ENCODE results near the gene UBAC1.
"Not testable (repeated sequence)": the region's sequence is repeated elsewhere in the genome, so short reads cannot be mapped to it uniquely, and the experiment has no call there.

UBAC1 gene

DNA sequence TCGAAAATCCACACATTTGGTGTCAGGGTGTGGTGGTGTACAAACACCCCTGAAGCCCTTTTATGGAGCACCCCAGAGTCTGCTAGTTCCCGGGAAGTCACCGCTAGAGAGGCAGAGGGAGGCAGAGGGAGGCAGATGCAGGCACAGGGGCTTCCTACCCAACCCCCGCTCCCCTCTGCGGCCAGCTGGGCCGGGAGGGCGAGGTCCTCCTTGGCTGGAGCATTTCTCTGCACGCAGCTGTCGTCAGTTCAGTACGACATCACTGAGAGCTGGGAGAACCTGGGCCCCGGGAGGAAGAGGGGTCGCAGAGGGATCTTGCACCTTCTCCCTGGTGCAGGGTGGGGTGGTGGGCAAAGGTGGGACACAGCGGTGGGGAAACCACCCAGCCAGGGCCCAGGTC, 15.8 kb upstream of the UBAC1 start:
- no peak for DNase-seq

DNA sequence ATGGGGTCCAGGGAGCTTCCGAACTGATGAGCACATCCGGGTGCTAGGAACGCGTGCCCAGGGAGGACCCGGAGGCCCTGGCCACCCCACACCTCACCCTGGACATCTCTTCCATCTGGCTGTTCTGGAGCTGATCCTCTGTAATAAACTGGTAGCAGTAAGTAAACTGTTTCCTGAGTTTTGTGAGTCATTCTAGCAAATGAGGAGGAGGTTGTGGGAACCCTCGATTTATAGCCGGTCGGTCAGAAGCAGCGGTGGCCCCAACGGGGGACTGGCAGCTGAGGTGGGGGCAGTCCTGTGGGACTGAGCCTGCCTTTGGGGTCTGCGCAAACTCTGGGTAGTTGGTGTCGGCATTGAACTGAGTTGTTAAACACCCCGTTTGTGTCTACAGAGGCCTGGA, 15.4 kb upstream of the UBAC1 start:
- no peak for DNase-seq

DNA sequence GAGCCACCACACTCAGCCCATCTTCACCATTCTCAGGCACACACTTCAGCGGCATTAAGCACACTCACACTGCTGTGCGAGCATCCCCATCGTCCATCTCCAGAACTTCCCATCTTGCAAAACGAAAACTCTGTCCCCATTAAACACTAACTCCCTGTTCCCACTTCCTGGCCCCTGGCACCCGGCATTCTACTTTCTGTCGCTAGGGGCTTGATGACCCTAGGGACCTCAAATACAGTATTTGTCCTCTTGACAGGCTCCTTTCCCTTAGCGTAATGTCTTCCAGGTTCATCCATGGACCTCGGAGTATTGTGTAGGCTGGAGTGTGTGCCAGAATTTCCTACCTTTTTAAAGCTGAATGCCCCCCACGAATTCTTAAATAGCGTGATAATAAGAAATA, 14.7 kb upstream of the UBAC1 start:
- no peak for DNase-seq

DNA sequence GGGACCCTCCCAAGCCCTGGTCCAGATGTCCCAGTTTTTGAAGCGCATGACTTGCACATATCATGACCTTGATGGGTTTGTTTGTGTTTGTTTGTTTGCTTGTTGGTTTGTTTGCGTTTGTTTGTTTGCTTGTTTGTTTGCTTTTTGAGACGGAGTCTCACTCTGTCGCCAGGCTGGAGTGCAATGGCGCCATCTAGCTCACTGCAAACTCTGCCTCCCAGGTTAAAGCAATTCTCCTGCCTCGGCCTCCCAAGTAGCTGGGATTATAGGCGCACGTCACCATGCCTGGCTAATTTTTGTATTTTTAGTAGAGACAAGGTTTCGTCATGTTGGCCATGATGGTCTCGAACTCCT, 13.0 kb upstream of the UBAC1 start:
- DNase-seq = no peak

DNA sequence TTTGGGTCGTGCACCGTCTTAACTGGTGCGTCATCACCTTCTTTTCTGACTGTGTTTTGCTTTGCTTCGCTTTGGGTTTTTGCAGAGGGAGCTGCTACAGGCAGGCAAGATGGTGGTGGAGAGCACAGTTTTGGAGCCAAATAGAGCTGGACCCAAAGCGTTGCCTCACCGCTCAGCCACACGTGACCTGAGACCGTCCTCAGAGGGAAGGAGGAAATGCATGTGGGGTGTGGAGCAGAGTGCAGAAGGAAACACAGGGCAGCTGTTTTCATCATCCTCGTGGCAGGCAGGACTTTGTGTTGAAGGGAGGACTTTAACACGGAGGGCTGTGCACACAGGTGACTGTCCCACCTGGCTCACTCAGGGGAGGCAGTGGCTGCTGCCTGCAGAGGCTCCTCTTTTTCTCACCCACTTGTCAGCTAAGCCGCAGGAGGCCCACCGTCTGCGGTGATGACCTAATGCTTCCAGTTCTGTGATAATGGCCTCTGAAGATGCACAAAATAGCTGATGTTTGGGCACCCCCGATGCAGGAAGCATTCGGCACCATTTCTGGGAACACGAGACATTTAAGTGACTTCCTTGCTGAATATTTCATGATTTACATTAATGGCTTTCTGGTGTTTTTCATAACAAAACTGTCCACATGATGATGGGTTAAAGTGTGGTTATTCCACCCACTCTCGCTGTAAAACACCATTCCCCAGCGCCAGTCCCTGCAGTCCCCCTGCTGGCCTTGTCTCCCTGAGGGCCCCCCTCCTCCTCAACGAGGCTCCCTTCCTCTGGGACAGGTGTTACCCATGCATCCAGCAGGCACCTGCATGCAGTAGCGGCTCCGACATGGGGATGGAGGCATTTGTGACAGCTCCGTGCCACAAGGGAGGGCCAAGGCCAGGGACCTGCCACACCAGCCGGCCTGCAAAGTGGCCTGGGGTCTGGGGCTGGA, 12.4 kb upstream of the UBAC1 start:
- DNase-seq = no peak

DNA sequence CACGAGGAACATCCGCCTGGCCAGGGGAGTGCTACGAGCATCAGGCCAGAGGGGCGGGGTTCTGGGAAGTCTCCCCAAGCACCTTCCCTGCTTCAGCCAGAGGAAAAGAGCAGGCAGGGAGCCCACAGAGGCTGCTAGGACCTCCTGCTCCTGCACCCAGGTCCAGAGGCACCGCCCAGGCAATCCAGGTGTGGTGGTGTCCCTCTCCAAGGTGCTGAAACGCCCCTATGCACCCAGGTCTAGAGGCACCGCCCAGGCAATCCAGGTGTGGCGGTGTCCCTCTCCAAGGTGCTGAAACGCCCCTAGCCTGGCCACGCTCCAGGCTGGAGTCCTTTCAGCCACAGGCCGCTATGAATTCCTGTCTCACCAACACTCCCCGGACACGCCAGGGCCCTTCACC, 10.7 kb upstream of the UBAC1 start:
- DNase-seq = peak; percentile 78

DNA sequence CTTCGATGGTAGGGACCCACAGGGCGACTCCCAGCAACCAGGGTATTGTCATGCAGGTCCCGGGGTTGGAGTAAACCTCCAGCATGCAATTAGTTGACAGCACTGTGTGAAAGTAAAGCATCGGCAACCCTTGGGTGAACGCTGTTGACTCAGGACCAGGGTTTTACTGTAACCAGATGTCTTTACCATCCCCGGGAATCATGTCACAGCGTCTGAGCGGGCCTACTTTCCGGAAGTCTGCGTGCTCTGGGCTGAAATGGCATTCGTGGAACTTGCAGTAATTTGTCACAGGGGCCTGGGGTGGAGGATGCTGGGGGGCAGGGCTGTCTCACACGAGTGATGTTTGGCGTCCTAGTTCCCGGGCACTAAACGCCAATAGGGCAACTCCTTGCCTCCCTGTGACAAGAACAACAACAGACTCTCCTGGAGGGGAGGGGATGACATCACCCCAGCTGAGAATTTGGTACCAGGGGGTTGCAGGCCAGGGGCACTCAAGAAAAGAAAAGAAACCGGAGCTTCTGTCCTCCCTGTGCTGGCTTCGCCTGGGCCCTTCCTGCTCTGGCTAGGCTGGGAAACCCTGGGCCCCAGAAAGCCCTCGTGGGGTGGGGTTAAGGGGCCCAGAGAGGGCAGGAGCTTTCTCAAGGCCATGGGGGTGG, 10.1 kb upstream of the UBAC1 start:
- DNase-seq = no peak

DNA sequence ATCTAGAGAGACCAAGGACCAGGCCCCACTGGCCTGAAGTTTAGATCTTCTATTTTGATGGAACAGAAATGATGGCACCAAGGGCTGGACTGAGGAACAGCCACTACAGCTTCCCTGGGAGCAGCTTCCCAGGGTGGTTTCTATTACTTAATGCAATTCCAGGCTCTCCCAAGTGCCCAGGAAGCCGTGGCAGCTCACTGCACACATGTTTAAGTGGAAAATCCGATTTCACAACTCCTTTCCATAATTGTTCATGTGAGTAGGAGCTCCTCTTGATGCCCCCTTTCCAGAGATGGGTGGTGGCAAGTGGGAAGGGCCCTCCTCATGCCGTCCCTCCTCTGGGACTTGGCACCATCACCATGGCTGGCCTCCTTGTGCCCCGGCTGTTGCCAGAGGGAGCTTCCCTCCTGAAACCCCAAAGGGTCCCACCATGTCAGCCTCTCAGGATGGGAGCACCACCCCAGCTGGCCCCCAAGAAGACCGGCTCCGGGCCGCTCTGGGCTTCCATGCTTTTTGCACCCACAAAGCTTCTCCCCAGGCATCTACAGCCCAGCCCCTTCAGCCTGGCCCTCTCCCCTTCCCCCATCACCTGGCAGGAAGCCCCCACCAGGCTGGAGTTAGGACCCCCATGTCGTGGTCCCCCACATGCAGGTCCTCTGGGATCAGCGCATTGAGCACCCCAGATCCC, 9.1 kb upstream of the UBAC1 start:
- no peak for DNase-seq

DNA sequence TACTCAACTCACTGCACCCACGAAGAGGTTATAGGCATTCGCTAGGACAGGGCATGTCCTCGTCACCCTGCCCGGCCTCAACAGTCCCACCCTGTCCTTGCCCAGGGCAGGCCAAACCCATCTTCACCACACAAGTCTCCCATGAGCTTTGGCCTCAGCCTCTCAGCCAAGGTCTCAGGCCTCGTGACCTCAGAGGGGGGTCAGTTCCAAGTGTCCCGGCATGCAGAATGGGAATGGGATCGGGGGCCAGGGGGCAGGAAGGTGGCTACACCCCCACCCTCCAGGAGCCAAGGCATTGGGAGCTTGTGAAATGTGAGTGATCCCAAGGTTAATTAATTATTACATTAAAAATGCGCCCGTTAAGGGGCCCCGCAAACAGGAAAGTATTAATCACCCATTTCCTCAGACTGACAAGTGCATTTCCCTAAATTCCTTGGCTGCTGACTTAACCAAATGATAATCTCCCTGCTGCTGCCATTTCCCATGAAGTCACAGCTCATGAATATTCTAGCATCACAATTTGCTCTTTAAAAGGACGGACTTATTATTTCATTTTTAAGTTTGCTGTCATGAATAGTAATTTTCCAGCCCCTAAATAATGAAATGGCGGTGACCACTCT, 8.0 kb upstream of the UBAC1 start:
- DNase-seq = no peak

DNA sequence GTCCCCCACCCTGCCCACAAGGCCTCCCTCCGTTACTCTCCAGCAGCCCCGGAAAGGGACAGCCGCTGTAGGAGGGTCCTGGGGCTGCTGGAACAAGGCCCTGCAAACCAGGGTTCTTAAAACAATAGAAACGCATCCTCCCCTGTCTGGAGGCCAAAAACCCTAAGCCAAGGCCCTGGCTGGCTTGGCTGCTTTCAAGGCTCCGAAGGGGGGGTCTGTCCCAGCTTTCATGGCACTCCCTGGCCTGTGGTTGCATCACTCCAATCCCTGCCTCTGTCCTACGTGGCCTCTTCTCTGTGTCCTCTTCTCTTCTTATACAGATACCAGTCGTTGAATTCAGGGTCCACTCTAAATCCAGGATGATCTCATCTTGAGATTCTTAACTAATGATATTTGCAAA, 7.4 kb upstream of the UBAC1 start:
- DNase-seq = no peak

DNA sequence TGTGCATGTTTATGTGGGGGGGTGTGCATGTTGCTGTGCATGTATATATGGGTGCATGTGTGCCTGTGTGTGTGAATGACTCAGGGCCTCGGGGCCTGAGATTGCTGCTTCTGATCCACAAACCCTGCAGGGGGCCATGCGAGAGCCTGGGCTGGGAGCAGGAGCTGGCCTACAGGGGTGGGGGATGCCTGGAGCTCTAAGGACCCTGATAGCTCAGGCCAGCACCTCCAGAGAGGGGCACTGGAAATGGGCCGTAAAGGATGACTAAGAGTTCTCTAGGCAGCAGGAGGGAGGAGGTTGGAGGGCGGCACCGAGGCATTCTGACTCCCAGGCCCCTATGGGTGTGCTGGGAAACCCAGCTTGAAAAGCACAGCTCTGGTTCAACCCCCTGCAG, 6.9 kb upstream of the UBAC1 start:
- DNase-seq = no peak

DNA sequence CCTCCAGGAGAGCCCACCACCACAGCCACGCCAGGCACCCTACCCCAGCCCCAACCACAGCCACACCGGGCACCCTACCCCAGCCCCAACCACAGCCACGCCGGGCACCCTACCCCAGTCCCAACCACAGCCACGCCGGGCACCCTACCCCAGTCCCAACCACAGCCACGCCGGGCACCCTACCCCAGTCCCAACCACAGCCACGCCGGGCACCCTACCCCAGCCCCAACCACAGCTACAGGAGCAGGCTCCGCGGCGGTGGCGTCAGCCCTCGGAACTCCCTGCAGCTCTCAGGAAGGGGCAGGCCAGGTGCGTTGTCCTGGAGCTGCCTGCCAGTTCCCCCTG, 5.7 kb upstream of the UBAC1 start:
- not testable (repeated sequence) for DNase-seq

DNA sequence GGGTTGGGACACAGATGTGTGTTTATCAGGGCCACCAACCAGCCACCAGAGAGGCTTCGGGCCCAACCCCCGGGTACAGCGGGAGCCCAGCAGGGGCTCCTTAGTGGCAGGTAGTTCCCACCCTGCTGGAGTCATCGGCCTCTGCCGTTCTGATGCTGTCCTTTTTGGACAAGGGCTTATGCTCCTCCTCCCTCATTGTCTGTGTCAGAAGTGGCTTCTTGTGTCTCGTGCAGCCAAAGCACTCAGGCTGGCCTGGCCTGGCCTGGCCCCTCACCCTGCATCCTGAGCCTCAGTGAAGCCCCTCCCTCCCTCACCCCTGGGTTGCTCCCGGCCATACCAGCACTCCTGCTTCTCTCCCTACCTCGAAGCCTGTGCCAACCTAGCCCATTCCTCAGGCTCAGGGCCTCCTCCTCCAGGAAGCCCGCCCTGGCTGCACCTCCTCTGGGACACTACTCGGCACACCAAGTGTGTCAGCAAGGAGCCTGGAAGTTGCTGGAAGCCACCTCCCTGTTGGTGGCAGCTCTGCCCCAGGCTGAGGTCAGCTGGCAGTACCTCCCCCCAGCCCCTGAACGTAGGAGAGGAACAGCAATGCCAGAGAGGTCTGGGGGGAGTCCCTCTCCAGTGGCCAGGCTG, 4.1 kb upstream of the UBAC1 start:
- no peak for DNase-seq

DNA sequence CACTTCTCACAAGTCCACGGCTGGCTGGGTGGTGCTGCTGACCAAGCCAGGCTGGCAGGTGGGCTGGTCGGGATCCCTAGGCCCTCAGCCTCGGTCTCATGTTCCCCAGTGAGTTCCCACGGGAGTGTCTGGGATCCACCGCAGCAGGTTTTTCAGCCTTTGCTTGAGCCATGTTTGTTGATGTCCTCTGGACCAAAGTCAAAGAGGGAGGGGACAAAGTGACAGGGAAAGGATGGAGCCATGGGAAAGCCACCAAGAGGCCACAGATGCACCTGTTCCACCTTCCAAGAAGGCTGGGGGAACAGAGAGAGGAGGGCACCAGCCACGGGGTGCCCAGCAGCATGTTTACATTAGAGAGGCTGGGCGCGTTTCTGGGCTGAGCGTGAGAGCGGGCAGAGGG, 2.8 kb upstream of the UBAC1 start:
- DNase-seq = no peak

DNA sequence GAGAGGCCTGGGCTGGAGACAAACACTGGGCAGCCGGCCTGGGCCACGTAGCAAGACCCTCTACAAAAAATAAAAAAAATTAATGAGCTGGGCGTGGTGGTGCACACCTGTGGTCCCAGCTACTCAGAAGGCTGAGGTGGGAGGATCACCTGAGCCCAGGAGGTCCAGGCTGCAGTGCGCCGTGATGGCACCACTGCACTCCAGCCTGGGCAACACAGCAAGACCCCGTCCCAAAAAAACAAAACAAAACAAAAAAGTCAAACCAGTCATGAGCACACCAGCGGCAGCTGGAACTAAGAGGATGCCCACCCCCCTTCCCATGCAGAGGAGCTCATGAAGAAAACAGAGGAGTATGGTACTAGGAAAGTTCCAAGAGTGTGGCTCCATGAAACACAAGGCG, 2.2 kb upstream of the UBAC1 start:
- DNase-seq = no peak

DNA sequence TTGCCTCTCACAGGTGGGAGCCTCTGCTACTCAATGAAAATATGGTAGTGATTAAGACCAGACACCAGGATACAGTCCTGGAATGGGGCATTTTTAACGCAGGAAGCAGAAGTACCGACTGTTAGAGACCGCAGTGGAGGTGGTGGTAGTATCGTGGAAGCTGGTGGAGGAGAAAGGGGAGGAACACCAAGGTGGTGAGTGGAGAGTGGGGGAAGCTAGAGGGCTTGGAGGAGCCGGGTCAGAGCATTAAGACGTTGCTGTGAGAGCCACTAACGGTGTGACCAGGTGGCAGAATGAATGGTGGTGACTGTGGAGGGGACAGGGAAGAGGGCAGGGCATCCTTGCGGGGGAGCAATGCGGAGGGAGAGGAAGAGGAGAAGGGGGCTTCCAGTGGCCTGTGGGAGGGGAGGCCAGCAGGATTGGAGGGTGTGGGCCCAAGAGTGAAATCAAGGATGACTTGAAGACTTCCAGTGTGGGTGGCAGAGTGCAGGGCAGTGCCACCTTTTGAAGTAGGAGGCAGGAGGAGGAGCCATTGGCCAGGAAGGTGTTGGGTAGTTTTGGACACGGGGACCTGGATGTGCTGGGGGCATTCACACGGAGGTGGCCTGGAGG, 1.6 kb upstream of the UBAC1 start:
- DNase-seq = no peak

DNA sequence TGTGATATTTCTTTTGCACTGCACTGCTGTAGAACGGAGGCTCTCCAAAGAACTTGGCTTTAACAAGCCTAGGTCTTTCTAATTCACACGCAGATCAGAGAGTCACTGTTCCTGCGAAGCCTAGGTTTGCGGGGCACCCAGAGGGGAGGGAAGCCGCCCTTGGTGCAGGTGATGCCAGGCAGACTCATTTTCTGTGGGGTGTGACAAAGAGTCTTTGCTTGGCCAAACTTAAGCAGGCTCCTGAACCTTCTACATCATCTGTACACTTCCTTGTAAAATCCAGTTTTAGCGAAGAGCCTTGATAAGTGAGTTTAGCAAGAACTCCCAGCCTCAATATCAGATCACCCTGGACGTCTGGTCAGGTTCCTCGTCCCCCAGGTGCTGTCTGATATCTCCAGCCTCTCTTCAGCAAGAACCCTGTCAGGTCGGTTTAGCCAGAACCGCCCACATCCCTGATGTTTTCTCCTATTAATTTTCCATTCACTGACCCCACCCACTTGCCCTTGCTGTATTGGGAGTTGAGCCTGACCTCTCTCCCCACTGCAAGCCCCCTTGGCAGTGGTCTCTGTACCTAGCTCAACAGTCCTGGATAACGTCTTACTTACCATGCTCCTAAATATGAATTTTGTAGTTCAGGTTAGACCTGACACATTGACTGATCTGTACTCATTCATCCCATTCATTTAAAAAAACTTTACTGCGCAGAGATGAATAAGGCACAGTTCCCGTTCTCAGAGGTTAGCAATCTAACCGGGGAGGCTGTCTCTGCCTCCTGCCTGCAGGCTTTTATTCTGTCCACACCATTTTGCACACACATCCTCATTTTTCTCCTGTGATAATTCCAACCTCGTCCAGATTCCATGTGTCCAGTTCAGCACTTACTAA, 880 bp upstream of the UBAC1 start:
- DNase-seq = no peak

DNA sequence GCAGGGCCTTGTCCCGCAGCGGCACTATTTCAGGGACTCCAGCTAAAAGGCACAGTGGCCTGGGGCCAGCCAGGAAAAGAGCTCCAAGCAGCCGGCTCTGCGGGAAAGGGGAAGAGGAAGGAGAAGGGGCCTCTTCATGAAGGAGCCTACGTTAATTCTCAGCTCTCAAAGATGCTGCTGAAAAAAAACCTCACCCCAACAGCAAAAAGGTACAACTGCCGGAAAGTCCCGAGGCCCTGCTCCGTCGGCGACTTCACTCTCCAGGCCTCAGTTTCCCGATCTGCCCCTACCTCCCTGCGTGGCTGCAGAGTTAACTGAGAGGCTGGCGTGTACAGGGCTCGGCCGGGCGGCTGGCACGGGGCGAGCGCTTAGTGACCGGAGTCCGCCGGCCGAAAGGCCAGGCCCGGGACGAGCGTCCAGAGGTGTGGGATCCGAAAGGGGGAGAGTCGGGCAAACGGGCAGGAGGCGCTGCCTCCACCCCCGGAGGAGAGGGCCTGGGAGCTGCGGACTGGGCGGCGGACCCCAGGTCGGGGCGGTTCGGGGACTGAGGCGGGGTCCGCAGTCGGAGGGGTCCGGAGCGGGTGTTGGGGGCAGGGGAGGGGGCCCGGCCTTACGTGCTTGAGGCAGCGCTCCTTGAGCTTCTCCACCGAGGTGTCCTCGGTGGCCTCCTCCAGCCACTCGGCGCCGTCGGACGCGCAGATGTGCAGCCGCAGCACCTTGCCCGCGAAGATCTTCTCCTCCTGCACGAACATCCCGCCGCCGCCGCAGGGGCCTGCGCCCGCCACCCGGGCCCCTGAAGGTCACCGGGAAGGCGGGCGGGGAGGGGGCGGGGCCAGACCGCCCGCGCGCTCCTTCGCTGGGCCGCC, 529 bp downstream of the UBAC1 start:
- no peak for DNase-seq

DNA sequence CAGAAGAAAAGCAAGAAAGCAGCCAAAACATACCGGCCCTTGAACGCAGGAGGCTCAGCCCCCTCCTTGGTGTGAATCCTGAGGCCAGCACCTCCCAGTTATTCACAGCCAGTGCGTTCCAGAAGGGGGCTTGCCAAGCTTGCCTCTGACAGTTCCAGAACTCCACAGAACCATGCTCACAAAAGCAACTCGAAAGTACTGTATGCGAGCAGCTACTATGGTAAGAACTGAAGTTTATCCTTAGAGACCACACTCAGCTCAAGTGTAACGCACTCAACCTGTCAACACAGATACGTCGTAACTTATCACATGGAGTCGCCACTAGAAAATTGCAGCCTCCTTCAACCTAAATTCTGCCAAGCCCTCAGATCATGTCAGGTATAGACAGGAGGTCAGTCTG, 1.4 kb downstream of the UBAC1 start:
- no peak for DNase-seq

DNA sequence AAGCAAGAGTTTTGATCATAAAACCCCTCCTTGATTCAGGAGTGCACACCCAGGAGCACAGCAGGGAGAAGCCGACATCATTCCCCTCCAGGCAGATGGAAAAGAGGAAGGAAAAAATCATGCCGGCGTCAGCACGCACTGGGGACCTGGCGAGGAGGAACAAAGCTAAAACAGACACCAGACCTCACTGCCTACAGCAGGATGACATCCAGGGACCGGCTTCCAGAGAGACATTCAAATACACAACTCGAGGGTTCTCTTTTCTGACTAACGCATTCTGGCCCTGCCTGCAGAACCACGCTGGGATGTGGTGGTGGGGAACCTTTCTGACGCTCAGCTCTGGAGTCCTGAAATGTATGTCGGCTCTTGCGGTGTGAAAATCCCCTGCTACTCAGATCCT, 2.7 kb downstream of the UBAC1 start:
- DNase-seq = no peak

DNA sequence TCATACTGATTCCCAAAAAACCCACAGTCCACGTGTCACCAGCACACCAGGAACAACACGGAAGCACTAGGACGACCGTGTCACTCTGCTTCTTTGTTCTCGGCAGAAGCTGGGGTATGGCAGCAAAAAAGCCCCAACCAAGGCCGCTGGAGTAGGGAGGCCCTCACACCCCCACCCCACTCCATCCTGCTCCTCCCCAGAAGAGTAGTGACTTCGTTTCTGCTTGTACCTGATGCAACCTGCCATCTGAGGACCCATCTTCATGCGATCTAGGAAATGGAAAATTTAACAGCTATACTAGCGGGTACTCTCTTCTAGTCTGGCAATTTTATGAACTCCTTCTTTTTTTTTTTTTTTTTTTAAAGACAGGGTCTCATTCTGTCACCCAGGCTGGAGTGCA, 3.7 kb downstream of the UBAC1 start:
- DNase-seq = no peak

Measured in 8988T (cell line).